HG03460 (cell line): ENCODE data around the gene METTL16.
"Not testable (repeated sequence)": the region's sequence is repeated elsewhere in the genome, so short reads cannot be mapped to it uniquely, and the experiment has no call there.

Experiments
- ATAC-seq: cut with Tn5 transposase; IDR thresholded peaks from one replicate; pipeline ENCODE4 v1.9.1; 2021; ENCODE audit not compliant: unreplicated experiment

Gene METTL16

GRCh38 chr17:2503627-2504026 is 8.1 kb downstream of the METTL16 start:
- no peak for ATAC-seq

- no peak for ATAC-seq
Measured at GRCh38 chr17:2502871-2503580, 8.7 kb downstream of the METTL16 start.

- no peak for ATAC-seq
Measured at GRCh38 chr17:2500446-2500845, 11.2 kb downstream of the METTL16 start.

- not testable (repeated sequence) for ATAC-seq
Measured at GRCh38 chr17:2489286-2489685, 22.4 kb downstream of the METTL16 start.

GRCh38 chr17:2487306-2487705 is 24.4 kb downstream of the METTL16 start:
- no peak for ATAC-seq

- not testable (repeated sequence) for ATAC-seq
Measured at GRCh38 chr17:2486709-2487108, 25.0 kb downstream of the METTL16 start.

GRCh38 chr17:2485970-2486369 is 25.7 kb downstream of the METTL16 start:
- ATAC-seq, result no peak

GRCh38 chr17:2485543-2485942 is 26.1 kb downstream of the METTL16 start:
- ATAC-seq, result no peak

- no peak for ATAC-seq
Measured at GRCh38 chr17:2484876-2485275, 26.8 kb downstream of the METTL16 start.

- no peak for ATAC-seq
Measured at GRCh38 chr17:2483084-2483483, 28.6 kb downstream of the METTL16 start.

GRCh38 chr17:2482218-2482617 is 29.5 kb downstream of the METTL16 start:
- no peak for ATAC-seq

GRCh38 chr17:2481760-2482159 is 29.9 kb downstream of the METTL16 start:
- ATAC-seq, result no peak

- no peak for ATAC-seq
Measured at GRCh38 chr17:2478458-2478857, 33.2 kb downstream of the METTL16 start.

GRCh38 chr17:2475056-2475455 is 36.6 kb downstream of the METTL16 start:
- ATAC-seq, result no peak

- ATAC-seq, result no peak
Measured at GRCh38 chr17:2474371-2474770, 37.3 kb downstream of the METTL16 start.

GRCh38 chr17:2468270-2468669 is 43.4 kb downstream of the METTL16 start:
- no peak for ATAC-seq

GRCh38 chr17:2466931-2467330 is 44.8 kb downstream of the METTL16 start:
- ATAC-seq, result no peak

- ATAC-seq, result no peak
Measured at GRCh38 chr17:2462481-2462880, 49.2 kb downstream of the METTL16 start.

GRCh38 chr17:2459917-2460271 is 51.8 kb downstream of the METTL16 start:
- no peak for ATAC-seq

GRCh38 chr17:2457913-2458312 is 53.8 kb downstream of the METTL16 start:
- ATAC-seq, result no peak

GRCh38 chr17:2456475-2456874 is 55.2 kb downstream of the METTL16 start:
- no peak for ATAC-seq

GRCh38 chr17:2455956-2456355 is 55.7 kb downstream of the METTL16 start:
- ATAC-seq, result no peak

GRCh38 chr17:2453866-2454265 is 57.8 kb downstream of the METTL16 start:
- no peak for ATAC-seq
